ENCODE data around the gene SOD2. TPM values are rescaled to one million over a fixed set of nuclear protein-coding genes. Genes with fewer than 3 reads are reported as not detected.
"Not testable (repeated sequence)": the region's sequence is repeated elsewhere in the genome, so short reads cannot be mapped to it uniquely, and the experiment has no call there.

Gene SOD2
- total RNA-seq, 1 experiment from 2014 or later = 108 TPM

DNA sequence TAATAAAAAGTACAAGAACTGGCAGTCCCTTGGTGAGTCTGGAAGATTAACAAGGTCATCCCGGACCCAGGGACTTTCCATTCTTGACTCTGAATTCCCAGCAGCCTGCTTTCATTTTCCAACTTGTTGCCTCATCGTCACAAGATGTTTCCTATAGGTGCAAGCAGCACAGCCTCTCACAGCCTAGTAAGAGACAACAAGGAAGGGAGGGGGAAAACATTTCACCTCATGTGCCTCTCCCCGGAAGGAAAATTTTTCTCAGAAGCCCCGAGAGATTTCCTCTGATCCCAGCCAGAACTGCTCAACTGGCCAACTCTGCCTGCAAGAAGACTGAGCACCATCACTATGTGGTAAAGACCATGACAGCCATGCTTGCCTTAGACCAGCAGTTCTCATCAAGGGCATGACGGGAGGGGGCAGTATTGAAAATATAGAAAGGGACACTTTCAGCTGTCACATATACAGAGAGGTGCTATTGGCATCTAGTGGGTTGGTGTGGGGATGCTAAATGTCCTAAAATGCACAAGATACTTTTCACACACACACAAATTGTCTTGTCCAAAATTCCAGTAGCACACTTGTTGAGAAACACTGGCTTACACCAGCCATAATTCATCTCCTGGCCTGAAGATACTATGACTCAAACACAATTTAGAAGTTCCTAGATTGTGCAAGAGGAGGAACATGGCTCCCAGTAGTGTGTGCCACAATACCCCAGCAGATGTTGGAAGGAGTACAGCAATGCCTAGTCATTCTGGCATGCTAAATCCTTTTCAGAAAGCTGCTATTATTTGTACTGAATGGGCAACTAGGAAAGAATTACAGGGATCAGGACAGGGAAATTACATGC is 23.4 kb upstream of the SOD2 start:
- DNase-seq (ENCODE audit: low read depth) = peak; percentile 89

DNA sequence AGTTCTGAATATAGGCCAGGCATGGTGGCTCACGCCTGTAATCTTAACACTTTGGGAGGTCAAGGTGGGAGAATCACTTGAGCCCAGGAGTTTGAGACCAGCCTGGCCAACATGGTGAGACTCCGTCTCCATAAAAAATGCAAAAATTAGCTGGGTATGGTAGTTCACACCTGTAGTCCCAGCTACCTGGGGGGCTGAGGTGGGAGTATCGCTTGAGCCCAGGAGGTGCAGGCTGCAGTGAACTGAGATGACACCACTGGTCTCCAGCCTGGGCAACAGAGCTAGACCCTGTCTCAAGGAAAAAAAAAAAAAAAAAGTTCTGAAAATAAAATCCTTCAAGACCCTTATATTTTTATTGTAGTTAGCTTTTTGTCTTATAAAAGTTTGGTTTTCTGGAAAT is 22.6 kb upstream of the SOD2 start:
- no peak for DNase-seq (ENCODE audit: low read depth)

DNA sequence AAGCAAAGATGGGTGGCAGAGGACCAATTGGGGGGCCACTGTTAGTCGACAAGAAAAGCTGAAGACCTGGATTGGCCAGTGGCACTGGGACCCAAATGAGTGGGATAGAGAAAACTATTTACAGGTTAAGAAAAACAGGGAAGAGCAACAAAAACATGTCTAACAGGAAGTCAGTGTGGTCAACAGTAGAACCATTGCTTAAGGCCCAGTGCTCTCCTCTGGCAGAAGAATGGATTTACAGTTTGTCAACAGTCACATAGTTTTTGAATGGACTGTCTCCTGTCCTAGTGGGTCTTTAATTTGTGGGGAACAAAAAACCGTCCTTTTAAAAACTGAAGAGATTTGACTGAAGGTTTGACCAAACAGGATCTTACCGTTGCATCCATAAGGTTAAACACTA is 22.1 kb upstream of the SOD2 start:
- peak; percentile 12 for DNase-seq (ENCODE audit: low read depth)

DNA sequence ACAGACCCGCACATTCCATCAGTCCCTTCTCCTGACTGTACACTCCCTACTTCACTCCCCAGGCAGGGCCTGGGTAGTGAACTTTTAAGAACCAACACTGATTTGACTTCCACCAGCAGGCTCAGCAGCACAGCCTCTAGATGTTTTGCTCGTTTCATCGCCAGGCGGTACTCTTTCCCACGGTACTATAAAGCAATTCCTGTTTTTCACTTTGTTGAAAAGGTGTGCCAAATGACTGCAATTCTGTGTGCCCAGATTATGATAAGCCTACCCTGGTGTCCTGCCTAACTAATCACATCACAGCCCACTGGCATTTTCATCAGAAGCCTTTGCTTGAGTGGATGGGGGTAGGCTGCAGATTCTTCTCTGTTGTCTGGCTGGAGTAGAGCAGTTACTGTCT is 21.4 kb upstream of the SOD2 start:
- no peak for DNase-seq (ENCODE audit: low read depth)

GRCh38 chr6:159713984-159714383 is 20.9 kb upstream of the SOD2 start:
- no peak for DNase-seq (ENCODE audit: low read depth)

- DNase-seq (ENCODE audit: low read depth) = not testable (repeated sequence)
Measured at GRCh38 chr6:159712389-159712788, 19.3 kb upstream of the SOD2 start.

- DNase-seq (ENCODE audit: low read depth) = not testable (repeated sequence)
Measured at GRCh38 chr6:159710603-159711002, 17.6 kb upstream of the SOD2 start.

DNA sequence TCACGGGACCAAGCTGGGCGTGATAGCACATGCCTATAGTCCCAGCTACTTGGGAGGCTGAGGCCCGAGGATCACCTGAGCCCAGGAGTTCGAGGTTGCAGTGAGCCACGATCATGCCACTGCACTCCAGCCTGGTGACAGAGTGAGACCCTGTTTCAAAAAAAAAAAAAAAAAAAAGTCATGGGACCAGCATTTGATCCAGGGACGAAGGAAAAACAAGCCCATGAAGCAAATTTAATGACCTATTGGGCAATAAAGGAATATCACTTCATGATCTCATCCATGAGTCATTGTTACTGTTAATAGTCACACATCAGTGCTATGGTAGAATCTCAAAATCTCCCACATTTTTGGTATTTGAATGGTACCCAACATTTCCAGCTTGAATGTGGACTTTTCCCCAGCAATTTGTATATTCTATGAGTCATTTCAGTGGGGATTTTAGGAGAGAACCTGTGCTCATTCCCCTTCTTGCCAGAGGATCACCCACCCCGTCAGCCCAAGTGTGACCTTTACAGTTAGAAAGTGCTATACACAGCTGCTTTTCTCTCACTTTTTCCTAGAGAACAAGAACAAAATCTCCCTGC is 8.5 kb upstream of the SOD2 start:
- DNase-seq (ENCODE audit: low read depth) = peak; percentile 90

DNA sequence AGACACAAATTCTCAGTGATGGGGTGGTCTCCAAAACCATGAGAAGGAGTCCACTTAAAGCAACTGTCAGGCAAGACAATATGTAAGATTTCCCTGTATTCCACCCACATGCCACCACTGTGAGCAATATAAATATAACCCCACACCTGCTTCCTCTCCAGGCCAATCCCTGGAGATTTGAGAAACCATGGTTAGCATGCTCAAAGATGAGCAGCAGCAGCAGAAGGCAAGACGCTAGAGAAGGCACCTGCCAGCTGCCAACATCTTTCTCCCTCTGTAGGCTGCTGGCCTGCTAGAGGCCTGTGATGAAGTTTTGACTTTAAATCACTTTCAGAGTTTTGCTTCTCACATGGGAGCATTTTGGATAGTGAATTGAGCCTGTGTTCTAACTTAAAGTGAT is 7.9 kb upstream of the SOD2 start:
- DNase-seq (ENCODE audit: low read depth) = no peak

DNA sequence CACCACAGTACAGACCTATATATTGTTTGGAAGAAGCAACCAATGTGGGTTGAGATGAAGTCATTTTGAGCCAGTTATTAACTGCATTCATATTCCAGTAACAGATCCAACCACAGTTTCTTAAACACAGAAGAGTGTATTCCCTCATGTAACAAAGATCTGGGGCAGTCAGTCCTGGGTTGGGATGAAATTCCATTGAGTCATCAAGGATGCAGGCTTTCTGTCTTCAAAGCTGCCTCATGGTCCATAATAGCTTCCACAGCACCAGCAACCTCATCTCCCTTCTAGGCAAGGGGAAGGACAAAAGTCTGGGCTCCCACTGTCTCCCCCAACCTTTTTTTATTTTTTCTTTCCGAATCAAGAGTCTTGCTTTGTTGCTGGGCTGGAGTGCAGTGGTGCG is 2.9 kb upstream of the SOD2 start:
- DNase-seq (ENCODE audit: low read depth) = peak; percentile 27

GRCh38 chr6:159693894-159694545 is 979 bp upstream of the SOD2 start:
- no peak for DNase-seq (ENCODE audit: low read depth)

DNA sequence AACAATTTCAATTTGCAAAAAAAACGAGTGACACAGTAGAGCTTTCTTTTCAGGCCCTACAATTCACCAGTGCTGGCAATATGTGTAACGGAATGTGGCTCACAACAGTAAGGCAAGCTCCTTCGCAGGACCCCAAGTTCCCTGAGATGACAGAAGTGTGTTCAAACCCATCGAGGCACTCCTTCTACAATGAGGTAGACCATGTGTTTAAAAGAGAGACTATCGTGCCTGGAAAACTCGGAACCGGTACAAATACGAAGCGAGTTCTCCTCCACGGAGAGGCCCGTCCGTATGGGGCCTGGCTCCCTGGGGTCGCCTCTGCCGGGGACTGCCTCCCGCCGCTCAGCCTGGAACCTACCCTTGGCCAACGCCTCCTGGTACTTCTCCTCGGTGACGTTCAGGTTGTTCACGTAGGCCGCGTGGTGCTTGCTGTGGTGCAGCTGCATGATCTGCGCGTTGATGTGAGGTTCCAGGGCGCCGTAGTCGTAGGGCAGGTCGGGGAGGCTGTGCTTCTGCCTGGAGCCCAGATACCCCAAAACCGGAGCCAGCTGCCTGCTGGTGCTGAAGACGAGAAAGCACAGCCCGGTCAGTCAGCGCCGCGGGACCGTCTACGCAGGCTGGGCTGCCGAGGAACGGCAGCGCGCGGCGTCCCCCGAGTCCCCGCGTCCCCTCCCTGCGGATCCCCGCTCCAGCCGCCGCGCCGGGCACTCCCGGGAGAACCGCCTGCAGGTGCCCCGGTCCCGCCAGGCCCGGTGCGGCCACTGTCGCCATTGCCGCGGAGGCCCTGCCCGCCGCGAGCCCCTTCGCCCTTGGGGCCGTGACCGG is 526 bp downstream of the SOD2 start:
- DNase-seq (ENCODE audit: low read depth) = peak; percentile 62

- DNase-seq (ENCODE audit: low read depth) = peak; percentile 7
Measured at GRCh38 chr6:159691963-159692287, 1.1 kb downstream of the SOD2 start.

DNA sequence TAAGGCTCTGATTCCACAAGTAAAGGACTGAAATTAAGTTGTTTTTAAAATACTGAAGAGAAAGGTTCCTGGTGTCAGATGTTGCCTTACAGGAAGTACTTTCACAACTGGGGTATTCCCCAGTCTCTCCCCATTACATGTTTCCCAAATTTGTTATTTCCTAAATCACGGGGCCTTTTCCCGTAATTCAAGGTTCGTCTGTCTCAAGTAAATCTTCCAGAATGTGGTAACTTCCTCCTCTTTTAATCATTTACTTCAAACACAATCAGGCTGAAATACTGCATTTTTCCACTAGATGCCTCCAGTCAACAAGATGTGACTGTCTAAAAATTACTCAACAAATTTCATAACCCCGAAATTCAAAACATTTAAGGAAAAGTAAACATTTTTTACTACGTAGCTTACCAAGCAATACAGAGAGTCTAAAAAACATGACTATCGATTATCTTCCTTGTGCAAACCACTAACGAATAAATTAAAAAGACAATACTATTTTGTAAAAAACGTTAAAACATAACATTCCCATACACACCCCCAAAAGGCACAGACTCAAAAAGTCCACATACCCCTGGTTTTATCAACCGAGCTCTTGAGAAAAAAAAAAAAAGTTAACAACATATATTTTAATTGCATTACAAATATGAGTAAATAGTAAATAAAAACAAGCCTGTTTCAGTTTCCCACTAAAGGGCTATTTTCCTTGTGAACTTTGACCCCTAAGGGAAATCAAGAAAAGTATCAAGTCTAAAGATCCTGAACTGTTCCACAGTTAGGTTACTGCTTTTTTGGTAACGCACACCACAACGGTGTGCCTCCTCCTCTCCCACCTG is 1.7 kb downstream of the SOD2 start:
- DNase-seq (ENCODE audit: low read depth) = peak; percentile 80

DNA sequence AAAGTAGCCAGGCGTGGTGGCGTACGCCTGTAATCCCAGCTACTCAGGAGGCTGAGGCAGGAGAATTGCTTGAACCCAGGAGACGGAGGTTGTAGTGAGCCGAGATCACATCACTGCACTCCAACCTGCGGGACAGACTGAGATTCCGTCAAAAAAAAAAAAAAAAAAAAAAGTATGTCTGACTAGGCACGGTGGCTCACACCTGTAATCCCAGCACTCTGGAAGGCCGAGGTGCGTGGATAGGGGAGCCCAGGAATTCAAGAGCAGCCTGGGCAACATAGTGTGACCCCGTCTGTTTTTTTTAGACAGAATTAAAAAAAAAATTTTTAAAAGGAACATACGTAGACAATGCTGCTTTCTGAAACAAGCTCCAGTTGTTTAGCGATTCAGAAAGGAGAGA is 2.9 kb downstream of the SOD2 start:
- not testable (repeated sequence) for DNase-seq (ENCODE audit: low read depth)

GRCh38 chr6:159689001-159689400 is 4.0 kb downstream of the SOD2 start:
- no peak for DNase-seq (ENCODE audit: low read depth)

- DNase-seq (ENCODE audit: low read depth) = no peak
Measured at GRCh38 chr6:159688266-159688905, 4.7 kb downstream of the SOD2 start.

DNA sequence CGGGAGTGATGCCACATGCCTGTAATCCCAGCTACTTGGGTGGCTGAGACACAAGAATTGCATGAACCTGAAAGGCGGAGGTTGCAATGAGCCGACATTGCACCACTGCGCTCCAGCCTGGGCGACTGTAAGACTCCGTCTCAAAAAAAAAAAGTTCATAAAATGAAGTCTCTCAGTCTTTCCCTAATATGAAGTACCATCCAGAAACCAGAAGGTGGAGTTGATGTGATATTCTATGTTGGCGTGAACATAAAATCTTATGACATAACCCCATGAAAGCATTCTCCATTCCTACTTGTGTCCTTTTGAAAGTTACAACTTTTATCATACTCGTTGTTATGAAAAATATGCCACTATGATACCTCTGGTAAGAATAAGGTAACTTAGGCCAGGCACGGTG is 5.7 kb downstream of the SOD2 start:
- DNase-seq (ENCODE audit: low read depth) = no peak

DNA sequence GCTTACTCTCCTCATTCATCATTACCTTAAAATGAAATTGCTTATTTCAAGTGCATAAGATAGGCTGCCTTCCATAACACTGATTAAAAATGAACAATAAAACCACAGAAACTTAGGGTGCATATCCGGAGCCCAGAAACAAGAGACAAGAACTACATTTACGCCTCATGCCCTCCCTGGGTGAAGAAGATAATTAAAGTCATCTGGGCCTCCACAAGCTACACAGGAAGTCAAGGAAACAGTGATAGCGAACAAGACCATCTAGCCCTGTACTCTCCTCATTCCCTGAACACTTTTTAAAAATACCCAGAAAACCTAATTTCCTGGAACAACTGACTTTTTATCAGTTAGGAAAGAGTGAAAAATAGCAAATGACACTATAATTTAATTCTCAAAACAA is 6.3 kb downstream of the SOD2 start:
- no peak for DNase-seq (ENCODE audit: low read depth)

- DNase-seq (ENCODE audit: low read depth) = no peak
Measured at GRCh38 chr6:159686040-159686439, 7.0 kb downstream of the SOD2 start.

DNA sequence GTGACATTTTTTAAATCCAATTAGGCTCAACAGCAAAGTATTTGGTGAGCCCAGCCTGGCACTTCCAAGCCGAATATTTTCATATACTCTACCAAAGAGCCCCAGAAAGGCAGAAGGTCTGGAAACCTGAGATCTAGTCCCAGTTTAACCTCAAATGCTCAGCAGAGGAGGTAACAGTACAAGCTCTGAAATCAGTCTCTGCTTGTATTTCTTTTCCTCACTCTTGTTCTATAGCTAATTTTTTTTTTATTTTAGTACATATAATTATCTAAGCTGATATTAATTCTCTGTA is 9.1 kb downstream of the SOD2 start:
- no peak for DNase-seq (ENCODE audit: low read depth)

Measured in M059J (cell line).